ENCODE data around the gene NEUROG3. TPM values are rescaled to one million over a fixed set of nuclear protein-coding genes. Genes with fewer than 3 reads are reported as not detected.

The NEUROG3 gene
- polyA plus RNA-seq, 2 donors: not detected

DNA sequence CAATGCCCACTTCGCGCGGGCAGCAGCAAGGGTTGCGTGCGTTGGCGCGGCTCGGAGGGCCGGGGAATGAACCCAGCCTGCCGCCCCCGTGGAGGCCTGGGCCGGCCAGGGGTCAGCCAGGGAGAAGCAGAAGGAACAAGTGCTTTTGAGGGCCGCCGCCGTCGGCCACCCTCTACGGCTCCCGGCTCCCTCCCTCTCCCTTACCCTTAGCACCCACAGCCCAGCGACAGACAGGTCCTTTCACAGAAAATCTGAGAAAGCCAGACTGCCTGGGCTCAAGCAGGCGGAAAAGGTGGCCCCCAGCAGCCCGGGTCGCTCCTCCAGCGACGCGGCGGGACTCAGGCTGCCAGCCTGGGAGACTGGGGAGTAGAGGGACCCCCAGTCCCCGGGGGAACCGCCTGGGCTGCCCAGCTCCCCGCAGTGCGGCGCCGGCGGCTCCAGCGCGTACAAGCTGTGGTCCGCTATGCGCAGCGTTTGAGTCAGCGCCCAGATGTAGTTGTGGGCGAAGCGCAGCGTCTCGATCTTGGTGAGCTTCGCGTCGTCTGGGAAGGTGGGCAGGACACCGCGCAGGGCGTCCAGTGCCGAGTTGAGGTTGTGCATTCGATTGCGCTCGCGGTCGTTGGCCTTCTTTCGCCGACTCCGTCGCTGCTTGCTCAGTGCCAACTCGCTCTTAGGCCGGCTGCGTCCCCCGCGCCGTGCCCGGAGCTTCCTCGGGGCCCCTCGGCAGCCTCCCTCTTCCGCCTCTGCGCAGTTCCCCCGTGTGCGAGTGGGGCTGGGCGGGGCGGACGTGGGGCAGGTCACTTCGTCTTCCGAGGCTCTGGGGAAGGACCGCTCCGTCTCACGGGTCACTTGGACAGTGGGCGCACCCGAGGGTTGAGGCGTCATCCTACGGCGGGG is 815 bp downstream of the NEUROG3 start:
- Histone ChIP-seq H3K27ac (ENCODE audit: low read depth in 2 of 2, low read length in 1 of 2) (no peak overlapping the region), H3K9me3 (ENCODE audit: control insufficient read depth in 2 of 2, insufficient read depth in 1 of 2, low read depth in 1 of 2, low read length in 1 of 2) (peaks cover 0 to 2% of the 10 kb centered on the region in 2 donors), H3K27me3 (ENCODE audit: control insufficient read depth in 1 of 2, insufficient read depth in 2 of 2, low read length in 2 of 2) (peaks cover 20 to 44% of the 10 kb centered on the region in 2 donors), H3K4me1 (ENCODE audit: control insufficient read depth in 2 of 2, insufficient read depth in 2 of 2, low read length in 1 of 2) (peaks cover 3 to 8% of the 10 kb centered on the region in 2 donors), H3K36me3 (ENCODE audit: control insufficient read depth in 2 of 2, insufficient read depth in 2 of 2, low read length in 1 of 2) (no peaks in the 10 kb centered on the region), H3K4me3 (ENCODE audit: low read depth in 1 of 2, low read length in 2 of 2) (peak overlapping the region; percentile 13 to 25)
- WGBS, 2 donors: 2 to 4% methylated on average over 77 to 85 of the region's 85 CpGs

DNA sequence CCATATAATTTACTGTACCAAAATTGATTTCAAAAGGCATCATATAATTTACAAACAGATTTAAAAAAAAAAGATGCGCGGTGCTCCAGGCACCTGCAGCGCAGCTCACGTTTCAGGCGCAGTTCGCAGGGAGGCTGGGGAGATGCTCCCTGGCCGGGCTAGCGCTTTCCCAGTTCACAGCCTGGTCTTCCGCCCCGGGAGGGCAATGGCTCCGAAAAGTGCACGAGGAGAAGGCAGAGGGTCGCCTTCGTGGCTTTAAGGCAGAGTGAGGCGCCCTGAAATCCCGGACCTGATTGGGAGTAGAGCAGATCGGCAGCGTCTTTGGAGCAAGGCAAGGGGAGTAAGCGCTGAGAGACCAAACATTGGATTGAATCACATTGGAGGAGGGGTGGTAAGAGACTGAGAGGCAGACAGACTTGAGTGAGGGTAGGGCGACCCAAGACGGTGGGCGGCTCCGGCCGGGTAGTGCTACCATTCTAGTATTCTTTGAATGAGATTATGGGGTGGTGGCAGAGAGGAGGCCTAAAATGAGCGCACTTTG is 1.5 kb downstream of the NEUROG3 start:
- Histone ChIP-seq H3K9me3 (ENCODE audit: control insufficient read depth in 2 of 2, insufficient read depth in 1 of 2, low read depth in 1 of 2, low read length in 1 of 2) (peaks cover 0 to 2% of the 10 kb centered on the region in 2 donors), H3K4me3 (ENCODE audit: low read depth in 1 of 2, low read length in 2 of 2) (no peak overlapping the region), H3K27me3 (ENCODE audit: control insufficient read depth in 1 of 2, insufficient read depth in 2 of 2, low read length in 2 of 2) (peaks cover 17 to 43% of the 10 kb centered on the region in 2 donors), H3K4me1 (ENCODE audit: control insufficient read depth in 2 of 2, insufficient read depth in 2 of 2, low read length in 1 of 2) (peaks cover 3 to 8% of the 10 kb centered on the region in 2 donors), H3K36me3 (ENCODE audit: control insufficient read depth in 2 of 2, insufficient read depth in 2 of 2, low read length in 1 of 2) (no peaks in the 10 kb centered on the region), H3K27ac (ENCODE audit: low read depth in 2 of 2, low read length in 1 of 2) (no peak overlapping the region)
- 5 to 6% methylated on average over 25 of the region's 25 CpGs for WGBS, 2 donors

DNA sequence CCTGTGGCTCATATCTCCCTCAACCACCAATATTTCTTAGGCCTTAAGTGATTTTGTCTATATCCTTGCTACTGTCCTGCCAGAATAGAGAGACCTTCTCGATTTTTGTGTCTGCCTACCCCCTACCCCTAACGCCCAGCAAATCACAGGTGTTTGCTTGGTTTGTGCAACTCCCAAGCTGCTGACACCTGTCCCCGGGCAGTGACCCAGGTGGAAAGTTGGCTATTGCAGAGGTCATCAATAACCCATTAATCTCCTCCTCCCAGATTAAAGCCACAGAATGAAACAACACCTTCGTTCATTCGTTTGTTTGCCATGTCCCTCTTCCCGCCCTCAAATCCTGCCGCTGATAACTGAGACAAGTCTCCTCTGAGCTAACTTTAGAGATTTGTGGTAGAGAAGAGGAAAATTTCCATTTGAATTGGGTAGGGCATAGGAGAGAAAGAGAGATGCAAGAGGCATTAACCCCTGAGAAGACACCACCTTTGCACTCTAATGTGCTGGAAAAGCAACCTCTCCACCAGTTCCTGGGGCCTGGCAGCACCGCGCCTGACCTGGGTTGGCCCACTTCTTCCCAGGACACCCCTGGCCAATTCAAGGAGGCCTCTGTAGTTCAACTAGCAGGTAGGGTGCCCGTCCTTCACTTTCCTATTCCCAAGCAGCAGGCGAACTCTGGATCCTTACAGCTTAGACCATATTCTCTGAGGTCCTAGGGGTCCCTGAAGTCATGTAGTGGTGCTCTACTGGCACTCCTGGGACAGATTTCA is 3.0 kb downstream of the NEUROG3 start:
- Histone ChIP-seq H3K27ac (ENCODE audit: low read depth in 2 of 2, low read length in 1 of 2) (no peak overlapping the region), H3K4me3 (ENCODE audit: low read depth in 1 of 2, low read length in 2 of 2) (no peak overlapping the region), H3K36me3 (ENCODE audit: control insufficient read depth in 2 of 2, insufficient read depth in 2 of 2, low read length in 1 of 2) (no peaks in the 10 kb centered on the region), H3K27me3 (ENCODE audit: control insufficient read depth in 1 of 2, insufficient read depth in 2 of 2, low read length in 2 of 2) (peaks cover 14 to 46% of the 10 kb centered on the region in 2 donors), H3K9me3 (ENCODE audit: control insufficient read depth in 2 of 2, insufficient read depth in 1 of 2, low read depth in 1 of 2, low read length in 1 of 2) (peaks cover 0 to 2% of the 10 kb centered on the region in 2 donors), H3K4me1 (ENCODE audit: control insufficient read depth in 2 of 2, insufficient read depth in 2 of 2, low read length in 1 of 2) (peaks cover 3 to 8% of the 10 kb centered on the region in 2 donors)
- WGBS, 2 donors: 7% methylated on average over 11 of the region's 11 CpGs

DNA sequence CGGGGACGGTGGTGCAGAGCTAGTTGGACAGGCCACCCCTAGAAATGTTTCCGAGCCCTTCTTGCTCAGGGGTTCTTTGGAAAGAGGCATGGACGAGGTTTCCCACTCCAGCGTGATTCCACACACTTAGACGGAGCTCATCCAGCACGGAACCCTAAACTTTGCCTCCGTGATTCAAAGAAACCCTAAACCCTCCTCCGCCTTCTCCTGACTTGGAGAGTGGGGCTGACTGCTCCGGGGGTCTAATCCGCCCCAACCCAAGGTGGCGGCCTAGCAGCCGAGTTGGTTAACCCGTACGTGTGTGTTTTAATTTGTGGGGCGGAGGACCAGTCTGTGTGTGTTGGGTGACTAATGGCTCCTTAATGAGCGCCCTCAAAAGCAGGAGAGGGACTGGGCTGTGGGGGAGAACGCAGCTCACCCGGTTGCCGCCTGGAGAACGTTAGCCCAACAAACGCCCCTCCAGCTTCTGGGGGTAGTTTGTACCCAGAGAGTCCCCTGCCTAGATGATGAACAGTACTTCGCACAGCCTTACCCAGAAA is 3.8 kb downstream of the NEUROG3 start:
- 5 to 7% methylated on average over 23 of the region's 23 CpGs for WGBS, 2 donors
- Histone ChIP-seq H3K4me3 (ENCODE audit: low read depth in 1 of 2, low read length in 2 of 2) (no peak overlapping the region), H3K27me3 (ENCODE audit: control insufficient read depth in 1 of 2, insufficient read depth in 2 of 2, low read length in 2 of 2) (peaks cover 14 to 45% of the 10 kb centered on the region in 2 donors), H3K36me3 (ENCODE audit: control insufficient read depth in 2 of 2, insufficient read depth in 2 of 2, low read length in 1 of 2) (no peaks in the 10 kb centered on the region), H3K4me1 (ENCODE audit: control insufficient read depth in 2 of 2, insufficient read depth in 2 of 2, low read length in 1 of 2) (peaks cover under 1 to 8% of the 10 kb centered on the region in 2 donors), H3K9me3 (ENCODE audit: control insufficient read depth in 2 of 2, insufficient read depth in 1 of 2, low read depth in 1 of 2, low read length in 1 of 2) (peaks cover 0 to 2% of the 10 kb centered on the region in 2 donors), H3K27ac (ENCODE audit: low read depth in 2 of 2, low read length in 1 of 2) (no peak overlapping the region)

DNA sequence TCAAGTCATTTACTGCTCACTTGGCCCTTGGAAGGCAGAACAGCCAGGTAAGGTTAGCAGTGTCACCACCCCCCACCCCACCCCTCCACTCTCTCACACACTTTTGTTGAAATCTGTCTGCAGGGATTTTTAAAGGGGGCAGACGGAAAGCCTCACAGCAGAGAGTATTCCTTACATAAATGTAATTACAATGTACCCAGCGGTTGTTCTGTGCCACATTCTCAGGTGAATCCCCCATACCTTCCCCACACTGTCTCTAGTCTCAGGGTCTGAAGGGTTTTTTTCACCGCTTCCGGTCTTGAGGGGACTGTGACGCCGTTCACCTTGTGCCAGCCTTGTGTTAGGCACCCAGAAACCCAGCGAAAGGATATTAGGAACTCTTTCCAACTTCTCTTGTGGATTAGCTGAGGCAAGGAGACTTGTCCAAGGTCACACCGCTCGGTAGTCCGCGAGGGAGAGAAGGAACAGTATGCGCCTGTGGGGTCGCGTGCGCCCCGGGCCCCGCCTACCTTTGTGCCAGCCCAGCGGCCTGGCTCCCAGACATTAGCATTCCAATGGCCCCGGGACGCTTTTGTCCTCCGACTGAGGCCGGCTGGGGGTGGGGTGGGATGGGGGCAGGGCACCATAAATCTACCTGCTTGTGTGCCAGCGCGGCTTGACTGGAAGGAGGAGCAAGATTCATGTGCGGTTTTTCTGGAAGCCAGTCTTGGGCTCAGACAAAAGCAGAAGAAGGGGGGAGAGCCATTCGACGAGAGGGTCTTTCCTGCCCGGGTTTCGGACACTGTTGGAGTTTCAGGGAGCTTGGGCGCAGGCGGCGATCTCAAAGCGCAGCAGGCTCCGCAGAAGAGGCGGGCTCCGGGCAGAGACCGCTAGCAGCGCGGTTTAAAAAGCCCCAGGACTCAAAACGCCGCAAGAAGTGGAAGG is 4.5 kb downstream of the NEUROG3 start:
- H3K27ac ChIP-seq (ENCODE audit: low read depth in 2 of 2, low read length in 1 of 2): no peak overlapping the region
- H3K4me1 ChIP-seq (ENCODE audit: control insufficient read depth in 2 of 2, insufficient read depth in 2 of 2, low read length in 1 of 2): peaks cover 0 to 8% of the 10 kb centered on the region in 2 donors
- H3K9me3 ChIP-seq (ENCODE audit: control insufficient read depth in 2 of 2, insufficient read depth in 1 of 2, low read depth in 1 of 2, low read length in 1 of 2): peaks cover 0 to 2% of the 10 kb centered on the region in 2 donors
- H3K36me3 ChIP-seq (ENCODE audit: control insufficient read depth in 2 of 2, insufficient read depth in 2 of 2, low read length in 1 of 2): no peaks in the 10 kb centered on the region
- no peak overlapping the region for H3K4me3 ChIP-seq (ENCODE audit: low read depth in 1 of 2, low read length in 2 of 2)
- H3K27me3 ChIP-seq (ENCODE audit: control insufficient read depth in 1 of 2, insufficient read depth in 2 of 2, low read length in 2 of 2): peaks cover 14 to 40% of the 10 kb centered on the region in 2 donors
- WGBS, 2 donors: 8 to 9% methylated on average over 41 of the region's 41 CpGs

DNA sequence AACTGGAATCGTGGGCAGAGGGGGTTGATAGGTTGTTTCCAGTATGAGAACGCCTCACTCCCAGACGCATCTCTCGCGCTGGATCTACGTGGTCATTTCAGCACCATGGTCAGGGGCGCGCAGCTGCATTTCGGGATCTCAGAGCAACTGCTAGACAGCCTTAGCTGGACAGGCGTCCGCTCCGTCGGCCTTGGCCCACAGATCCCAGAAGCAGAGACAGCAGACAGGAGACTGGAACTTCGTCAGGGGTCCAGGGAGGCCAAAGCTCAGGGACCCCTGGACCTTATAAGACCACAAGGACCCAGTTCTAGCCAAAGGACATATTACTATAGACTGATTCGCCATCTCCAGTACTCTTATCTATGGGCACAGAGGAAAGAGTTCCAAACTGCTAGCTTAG is 5.3 kb downstream of the NEUROG3 start:
- H3K36me3 ChIP-seq (ENCODE audit: control insufficient read depth in 2 of 2, insufficient read depth in 2 of 2, low read length in 1 of 2): no peaks in the 10 kb centered on the region
- 9 to 10% methylated on average over 15 of the region's 15 CpGs for WGBS, 2 donors

DNA sequence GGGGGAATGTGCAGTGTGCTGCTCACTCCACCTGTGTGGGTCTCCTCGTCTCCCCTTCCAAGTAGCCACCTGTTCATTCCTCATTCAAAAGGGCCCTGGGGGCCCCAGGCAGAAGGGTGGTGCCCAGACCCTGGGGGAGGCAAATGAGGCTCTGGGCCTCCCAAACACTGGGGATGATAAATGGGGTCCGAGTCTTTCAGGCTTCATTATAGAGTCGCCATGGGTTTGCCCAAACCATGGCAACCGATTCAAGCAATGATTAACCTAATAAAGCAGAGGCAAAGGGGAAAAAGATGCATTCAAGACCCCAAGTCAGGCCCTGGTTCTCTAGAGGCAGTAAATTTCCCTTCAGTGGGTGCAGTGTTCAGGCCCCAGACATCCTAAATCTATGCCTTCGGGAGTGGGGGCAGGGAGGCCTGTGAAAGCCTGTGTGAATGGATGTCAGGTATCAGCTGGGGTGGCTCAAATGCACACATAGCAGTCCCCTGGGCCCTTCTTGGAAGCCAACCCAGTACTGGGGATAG is 10.4 kb downstream of the NEUROG3 start:
- peaks cover 0 to 6% of the 10 kb centered on the region in 2 donors for H3K27me3 ChIP-seq (ENCODE audit: control insufficient read depth in 1 of 2, insufficient read depth in 2 of 2, low read length in 2 of 2)
- WGBS, 2 donors: 51 to 62% methylated on average over 5 of the region's 5 CpGs
- peaks cover 0 to 3% of the 10 kb centered on the region in 2 donors for H3K9me3 ChIP-seq (ENCODE audit: control insufficient read depth in 2 of 2, insufficient read depth in 1 of 2, low read depth in 1 of 2, low read length in 1 of 2)
- no peaks in the 10 kb centered on the region for H3K4me1 ChIP-seq (ENCODE audit: control insufficient read depth in 2 of 2, insufficient read depth in 2 of 2, low read length in 1 of 2)
- no peak overlapping the region for H3K4me3 ChIP-seq (ENCODE audit: low read depth in 1 of 2, low read length in 2 of 2)
- no peak overlapping the region for H3K27ac ChIP-seq (ENCODE audit: low read depth in 2 of 2, low read length in 1 of 2)
- H3K36me3 ChIP-seq (ENCODE audit: control insufficient read depth in 2 of 2, insufficient read depth in 2 of 2, low read length in 1 of 2): no peaks in the 10 kb centered on the region

More for the DNA sequence above, 5.3 kb downstream of the NEUROG3 start:
- Histone ChIP-seq H3K4me1 (ENCODE audit: control insufficient read depth in 2 of 2, insufficient read depth in 2 of 2, low read length in 1 of 2) (peaks cover 0 to 6% of the 10 kb centered on the region in 2 donors), H3K27me3 (ENCODE audit: control insufficient read depth in 1 of 2, insufficient read depth in 2 of 2, low read length in 2 of 2) (peaks cover 14 to 34% of the 10 kb centered on the region in 2 donors), H3K4me3 (ENCODE audit: low read depth in 1 of 2, low read length in 2 of 2) (no peak overlapping the region), H3K9me3 (ENCODE audit: control insufficient read depth in 2 of 2, insufficient read depth in 1 of 2, low read depth in 1 of 2, low read length in 1 of 2) (peaks cover 0 to 2% of the 10 kb centered on the region in 2 donors), H3K27ac (ENCODE audit: low read depth in 2 of 2, low read length in 1 of 2) (no peak overlapping the region)

DNA sequence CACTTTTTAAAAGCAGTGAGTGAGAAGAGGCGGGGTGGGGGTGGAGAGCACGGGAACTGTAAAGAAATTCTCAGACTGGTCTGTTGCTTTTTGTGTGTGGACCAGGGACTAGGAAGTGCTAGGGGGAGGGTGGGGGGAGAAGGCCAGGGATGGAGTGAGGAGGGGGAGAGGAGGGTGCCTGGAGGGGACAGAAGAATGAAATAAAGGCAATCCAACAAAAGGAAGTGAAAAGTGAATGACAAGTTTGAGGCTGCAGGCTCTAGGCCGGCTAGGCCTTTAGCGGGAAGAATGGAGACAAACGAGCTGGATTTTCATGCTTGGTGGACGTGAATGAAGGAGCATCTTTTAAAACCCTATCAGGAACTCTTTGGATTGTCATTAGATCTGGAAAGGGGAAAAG is 13.7 kb downstream of the NEUROG3 start:
- Histone ChIP-seq H3K4me1 (ENCODE audit: control insufficient read depth in 2 of 2, insufficient read depth in 2 of 2, low read length in 1 of 2) (no peaks in the 10 kb centered on the region), H3K9me3 (ENCODE audit: control insufficient read depth in 2 of 2, insufficient read depth in 1 of 2, low read depth in 1 of 2, low read length in 1 of 2) (peaks cover 0 to 3% of the 10 kb centered on the region in 2 donors), H3K4me3 (ENCODE audit: low read depth in 1 of 2, low read length in 2 of 2) (no peak overlapping the region), H3K27ac (ENCODE audit: low read depth in 2 of 2, low read length in 1 of 2) (no peak overlapping the region), H3K36me3 (ENCODE audit: control insufficient read depth in 2 of 2, insufficient read depth in 2 of 2, low read length in 1 of 2) (no peaks in the 10 kb centered on the region), H3K27me3 (ENCODE audit: control insufficient read depth in 1 of 2, insufficient read depth in 2 of 2, low read length in 2 of 2) (no peaks in the 10 kb centered on the region)
- 49 to 61% methylated on average over 5 to 6 of the region's 6 CpGs for WGBS, 2 donors

Measured in esophagus (tissue), 2 donors.